Measurements from ENCODE around the gene ANKK1. TPM values are rescaled to one million over a fixed set of nuclear protein-coding genes. Genes with fewer than 3 reads are reported as not detected.

Gene ANKK1
- total RNA-seq, 1 donor from 2014 or later: not detected

DNA sequence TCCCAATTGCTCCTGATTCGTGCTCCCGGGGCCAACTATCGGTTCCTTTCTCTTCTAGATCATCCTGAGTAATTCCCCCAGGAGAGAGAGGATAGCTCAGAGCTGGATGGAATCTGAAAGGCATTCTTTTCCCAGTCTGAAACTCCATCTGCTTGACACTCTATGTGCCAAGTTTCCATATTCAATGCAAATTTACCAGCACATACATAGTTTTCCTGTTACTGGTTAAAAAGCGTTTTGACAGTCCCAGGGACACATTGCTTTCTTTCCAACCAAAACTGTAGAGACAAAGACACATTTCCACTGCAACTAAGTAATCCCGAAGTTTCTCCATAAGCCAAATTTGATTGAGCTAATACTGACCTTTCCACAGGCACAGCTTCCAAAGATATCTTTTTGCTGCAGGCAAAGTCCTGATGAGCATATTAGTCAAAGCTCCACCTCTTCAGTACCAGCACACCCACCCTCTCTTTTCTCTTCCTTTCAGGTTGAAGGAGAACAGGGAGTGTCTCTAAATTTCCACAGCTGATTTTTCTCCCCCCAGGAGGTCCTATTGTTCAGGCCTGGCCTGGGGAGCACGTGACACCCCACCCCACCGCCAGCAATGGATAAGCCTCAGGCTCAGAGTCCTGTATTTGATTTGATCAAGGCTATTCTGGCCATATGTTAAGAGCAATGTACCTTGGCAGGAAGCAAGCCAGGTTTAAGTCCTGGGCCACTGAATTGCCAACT, 9.7 kb upstream of the ANKK1 start:
- intact Hi-C loops (cut with micrococcal nuclease): no loop called here

DNA sequence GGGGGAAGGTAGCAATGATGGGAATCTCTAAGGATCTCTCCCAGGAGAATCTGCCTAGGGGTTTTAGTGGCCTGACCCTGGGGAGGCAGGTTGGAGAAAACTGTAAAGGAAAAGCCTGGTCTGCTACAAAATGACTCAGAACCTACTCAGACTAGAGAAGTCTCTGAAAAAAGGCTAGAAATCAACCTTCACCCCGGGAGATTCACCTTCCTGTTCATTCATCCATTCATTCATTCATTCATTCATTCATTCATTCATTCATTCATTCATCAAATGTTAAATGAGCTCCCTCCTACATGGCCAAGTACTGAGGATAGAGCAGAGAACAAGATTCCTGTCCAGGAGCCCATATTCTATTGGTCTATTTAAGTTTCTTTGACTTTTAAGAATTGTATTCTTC, 8.9 kb upstream of the ANKK1 start:
- intact Hi-C loops (cut with micrococcal nuclease): no loop called here

DNA sequence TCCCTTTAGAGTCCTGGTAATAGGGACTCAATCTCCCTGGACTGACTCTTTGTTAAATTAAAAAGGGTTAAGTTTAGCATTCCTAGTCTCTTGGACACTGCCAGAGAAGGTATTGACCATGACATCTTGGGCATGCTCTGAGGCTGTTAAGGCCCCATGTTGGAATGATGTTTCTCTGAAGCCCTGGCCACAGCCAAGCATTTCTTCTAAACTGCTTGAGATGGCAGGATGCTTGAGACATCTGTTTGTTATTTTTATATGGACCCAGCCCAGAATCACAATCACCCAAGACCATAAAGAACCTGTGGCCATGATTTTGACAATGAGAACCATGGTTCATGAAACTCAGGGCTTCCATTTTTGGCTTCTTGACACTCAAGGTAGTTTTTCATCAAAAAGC, 5.5 kb upstream of the ANKK1 start:
- intact Hi-C loops (cut with micrococcal nuclease): no loop called here

DNA sequence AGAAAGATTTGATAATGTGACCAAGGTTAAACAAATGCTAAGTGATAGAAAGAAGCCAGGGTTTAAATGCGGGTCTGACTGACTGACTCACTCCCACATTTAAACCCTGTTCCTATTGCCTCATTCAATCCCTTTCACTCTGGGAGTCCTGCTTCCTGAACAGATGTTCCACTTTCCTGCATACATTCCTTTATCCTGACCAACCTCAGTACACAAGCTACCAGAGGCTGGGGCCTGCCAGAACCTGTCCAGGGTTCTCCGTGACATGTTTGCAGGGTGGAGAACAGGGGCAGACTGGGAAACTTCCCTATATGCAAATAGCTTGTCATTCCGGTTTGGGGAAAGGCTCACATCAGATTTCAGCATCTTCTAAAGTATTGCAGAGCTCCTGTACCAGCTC, 3.0 kb upstream of the ANKK1 start:
- intact Hi-C loops (cut with micrococcal nuclease): no loop called here

DNA sequence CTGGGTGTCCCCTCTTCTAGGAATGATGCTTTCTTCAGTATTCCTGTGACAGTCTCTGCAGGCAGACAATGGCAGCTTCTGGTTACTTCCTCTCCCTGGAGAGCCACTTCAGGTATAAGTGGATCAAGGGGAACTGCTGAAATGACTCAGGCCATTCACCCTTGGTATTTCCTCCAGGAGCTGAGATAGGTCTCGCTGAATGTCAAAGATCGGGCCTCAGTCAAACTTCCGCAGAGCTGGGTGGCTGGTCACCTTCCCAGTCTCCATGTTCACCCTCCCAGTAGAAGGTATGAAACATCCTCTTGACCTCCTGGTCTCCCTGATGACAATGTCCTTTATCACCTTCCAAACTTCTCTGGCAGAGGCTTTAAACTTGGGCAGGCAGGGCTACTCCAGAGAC, 1.8 kb upstream of the ANKK1 start:
- intact Hi-C loops (cut with micrococcal nuclease): no loop called here

DNA sequence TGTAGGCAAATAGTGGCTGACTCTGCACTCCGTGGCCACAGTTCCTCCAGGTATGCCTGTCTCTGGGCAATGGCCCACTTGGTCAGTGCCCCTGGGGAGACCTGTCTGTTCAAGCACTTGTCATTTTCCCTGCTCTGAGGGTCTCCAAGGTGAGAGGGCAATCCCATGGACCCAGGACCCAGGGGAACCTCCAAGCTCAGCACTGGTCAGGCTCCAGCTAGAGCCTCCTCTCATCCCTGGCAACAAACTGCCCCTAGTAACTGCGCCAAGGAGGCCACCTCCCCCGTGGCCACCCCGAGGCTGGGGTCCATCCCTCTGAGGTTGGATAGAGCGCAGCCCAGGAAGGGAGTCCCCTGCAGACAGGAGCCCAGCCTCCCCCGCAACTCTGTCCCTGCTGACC, 713 bp upstream of the ANKK1 start:
- intact Hi-C loops (cut with micrococcal nuclease): no loop called here

DNA sequence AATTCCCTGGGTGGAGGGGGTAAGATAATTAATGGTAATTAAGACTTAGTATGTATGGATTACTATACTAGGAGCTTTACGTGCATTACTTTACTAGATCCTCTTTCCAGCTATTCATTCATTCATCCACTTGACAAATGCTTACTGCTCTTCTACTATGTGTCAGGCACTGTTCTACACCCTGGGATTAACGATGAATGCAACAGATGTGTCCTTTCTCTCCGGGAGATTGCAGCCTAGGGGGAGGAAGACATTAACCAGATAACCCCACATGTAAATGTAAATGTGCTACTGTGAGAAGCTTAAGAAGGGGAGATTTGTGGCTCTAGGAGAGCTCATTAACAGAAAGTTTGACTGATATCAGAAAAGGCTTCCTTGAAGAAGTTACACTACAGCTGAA, 1.7 kb downstream of the ANKK1 start:
- intact Hi-C loops (cut with micrococcal nuclease): no loop called here

DNA sequence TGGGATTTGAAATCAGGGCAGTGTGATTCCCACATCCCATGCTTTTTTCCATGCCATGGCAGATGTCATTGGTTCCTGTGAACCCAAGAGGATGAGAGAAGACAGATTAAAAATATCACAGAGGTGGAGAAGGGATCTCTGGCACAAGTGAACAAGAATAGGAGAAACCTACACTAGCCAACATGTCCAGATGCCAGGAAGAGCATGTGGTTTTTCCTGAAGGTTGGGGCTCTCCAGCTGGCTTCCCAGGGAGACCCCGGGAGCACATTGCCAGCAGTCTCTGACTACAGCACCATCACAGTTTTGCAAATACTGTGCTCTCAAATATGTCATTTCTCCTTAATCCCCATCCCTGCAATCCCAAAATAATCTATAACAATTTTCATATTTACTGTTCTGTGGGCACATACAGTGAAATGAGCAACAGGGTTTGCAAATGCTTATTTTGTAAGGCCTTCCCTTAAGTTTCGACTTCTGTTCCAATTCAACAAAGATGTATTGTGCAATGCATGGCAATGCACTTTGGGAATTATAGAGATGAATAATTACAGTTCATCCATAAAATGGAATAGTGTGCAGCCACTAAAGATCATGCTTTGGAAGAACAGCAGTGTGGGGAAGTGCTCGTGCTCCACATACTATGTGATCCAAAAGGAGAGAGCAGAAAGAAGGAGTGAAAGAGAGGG, 4.8 kb downstream of the ANKK1 start:
- intact Hi-C loops (cut with micrococcal nuclease): no loop called here

DNA sequence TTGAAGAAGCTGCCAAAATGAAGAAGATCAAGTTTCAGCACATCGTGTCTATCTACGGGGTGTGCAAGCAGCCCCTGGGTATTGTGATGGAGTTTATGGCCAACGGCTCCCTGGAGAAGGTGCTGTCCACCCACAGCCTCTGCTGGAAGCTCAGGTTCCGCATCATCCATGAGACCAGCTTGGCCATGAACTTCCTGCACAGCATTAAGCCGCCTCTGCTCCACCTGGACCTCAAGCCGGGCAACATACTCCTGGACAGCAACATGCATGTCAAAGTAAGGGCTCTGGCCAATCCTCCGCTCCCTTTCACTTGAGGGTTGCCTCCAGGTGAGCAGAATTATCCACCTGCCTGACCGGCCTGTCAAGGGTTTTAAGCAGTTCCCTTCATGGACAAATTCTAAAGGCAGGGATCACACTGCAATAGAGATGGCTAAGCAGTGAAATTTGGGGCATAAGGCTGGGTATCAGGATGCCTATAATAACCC, 6.0 kb downstream of the ANKK1 start:
- intact Hi-C loops (cut with micrococcal nuclease): no loop called here

DNA sequence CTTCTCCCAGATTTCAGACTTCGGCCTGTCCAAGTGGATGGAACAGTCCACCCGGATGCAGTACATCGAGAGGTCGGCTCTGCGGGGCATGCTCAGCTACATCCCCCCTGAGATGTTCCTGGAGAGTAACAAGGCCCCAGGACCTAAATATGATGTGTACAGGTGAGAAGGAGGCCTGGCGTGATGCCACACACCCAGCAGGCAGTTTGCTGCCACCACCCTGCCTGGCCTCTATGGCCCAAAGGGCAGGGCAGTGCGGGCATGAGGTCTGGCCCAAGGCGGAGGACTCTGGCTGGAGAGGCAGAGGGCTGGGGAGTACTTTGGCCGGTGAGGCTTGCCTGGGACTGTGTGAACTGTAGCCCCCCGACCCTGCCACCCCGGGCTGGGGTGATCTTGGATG, 7.3 kb downstream of the ANKK1 start:
- intact Hi-C loops (cut with micrococcal nuclease): no loop called here

DNA sequence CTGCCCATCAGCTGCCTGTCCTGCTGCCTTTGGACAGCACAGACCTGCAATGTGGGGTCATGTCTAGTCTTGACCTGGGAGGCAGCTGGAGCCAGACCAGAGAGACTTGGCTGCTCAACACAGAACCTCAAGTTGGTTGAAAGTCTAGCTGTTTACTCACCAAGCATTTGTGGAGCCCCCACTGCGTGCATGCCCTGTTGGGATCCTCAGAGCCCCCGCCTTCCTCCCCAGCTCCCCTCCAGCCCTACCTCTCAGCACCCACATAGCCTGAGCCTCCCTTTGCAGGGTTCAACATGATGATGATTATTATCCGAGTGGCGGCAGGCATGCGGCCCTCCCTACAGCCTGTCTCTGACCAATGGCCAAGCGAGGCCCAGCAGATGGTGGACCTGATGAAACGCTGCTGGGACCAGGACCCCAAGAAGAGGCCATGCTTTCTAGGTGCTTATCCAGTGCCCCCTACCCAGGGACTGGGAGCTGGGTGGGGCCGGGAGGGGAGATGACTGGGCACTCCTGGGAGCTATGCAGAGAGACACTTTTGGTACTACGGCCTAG, 8.3 kb downstream of the ANKK1 start:
- intact Hi-C loops (cut with micrococcal nuclease): no loop called here

DNA sequence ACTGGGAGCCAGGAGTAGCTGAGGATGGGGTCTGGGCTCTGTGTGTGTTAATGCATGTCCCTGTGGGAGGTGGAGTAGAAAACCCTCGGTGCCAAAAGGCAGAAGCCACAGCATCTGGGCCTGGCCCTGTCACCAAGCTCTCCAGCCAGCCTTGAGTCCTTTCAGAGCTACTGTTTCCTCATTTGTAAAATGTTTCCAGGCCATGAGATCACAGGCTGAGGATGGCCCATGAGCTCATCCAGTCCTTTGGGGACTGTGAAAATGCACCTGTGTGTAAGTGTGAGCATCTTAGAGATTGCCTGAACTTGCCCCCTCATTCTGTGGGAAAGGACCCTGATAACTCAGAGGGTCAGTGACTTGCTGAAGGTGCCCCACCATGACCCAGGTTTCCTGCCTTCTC, 9.1 kb downstream of the ANKK1 start:
- intact Hi-C loops (cut with micrococcal nuclease): no loop called here

DNA sequence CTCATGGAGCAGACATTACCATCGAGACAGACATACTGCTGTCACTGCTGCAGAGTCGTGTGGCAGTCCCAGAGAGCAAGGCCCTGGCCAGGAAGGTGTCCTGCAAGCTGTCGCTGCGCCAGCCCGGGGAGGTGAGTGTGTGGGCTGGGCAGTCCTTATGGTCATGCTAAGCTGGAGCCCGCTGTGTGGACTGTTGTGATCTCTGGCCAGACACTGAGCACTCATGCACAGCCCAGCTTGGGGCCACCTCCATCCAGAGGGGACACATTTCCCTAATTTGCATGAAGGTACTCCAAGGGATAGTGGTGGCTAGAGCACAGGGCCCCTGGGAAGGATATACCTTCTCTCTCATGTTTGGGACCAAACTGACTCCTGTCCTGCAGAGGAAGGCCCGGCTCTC, 9.6 kb downstream of the ANKK1 start:
- intact Hi-C loops (cut with micrococcal nuclease): no loop called here

DNA sequence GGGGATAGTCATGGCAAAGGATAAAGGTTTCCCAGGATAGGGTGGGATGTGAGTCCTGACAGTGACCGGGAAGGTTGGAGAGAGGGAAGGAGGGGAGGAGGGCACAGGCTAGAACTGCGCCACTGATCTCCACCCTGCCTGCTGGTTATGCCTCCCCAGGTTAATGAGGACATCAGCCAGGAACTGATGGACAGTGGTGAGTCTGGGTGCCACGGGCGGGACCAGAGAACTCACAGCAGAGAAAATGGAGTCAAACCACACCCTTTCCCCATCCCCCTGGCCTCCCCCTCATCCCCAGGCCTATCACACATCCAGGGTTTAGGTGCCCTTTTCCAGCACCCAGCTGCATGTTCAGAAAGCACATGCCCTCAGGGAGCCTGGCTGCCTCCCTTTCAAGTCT, 10.2 kb downstream of the ANKK1 start:
- intact Hi-C loops (cut with micrococcal nuclease): no loop called here

DNA sequence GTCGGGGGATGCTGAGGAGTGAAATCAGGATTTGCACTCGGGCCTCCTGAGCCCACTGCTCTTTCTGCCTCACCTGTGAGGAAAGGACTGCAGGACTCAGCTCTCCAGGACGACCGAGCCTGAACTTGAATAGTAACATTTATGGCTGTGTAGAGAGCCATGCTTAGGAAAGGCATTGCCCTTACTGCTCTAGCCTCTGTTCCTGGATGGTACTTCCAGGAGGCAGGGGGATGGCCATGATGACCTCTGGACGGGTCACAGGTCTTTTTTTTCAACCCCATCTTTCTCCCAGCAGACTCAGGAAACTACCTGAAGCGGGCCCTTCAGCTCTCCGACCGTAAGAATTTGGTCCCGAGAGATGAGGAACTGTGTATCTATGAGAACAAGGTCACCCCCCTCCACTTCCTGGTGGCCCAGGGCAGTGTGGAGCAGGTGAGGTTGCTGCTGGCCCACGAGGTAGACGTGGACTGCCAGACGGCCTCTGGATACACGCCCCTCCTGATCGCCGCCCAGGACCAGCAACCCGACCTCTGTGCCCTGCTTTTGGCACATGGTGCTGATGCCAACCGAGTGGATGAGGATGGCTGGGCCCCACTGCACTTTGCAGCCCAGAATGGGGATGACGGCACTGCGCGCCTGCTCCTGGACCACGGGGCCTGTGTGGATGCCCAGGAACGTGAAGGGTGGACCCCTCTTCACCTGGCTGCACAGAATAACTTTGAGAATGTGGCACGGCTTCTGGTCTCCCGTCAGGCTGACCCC, 11.3 kb downstream of the ANKK1 start:
- intact Hi-C loops (cut with micrococcal nuclease): no loop called here

DNA sequence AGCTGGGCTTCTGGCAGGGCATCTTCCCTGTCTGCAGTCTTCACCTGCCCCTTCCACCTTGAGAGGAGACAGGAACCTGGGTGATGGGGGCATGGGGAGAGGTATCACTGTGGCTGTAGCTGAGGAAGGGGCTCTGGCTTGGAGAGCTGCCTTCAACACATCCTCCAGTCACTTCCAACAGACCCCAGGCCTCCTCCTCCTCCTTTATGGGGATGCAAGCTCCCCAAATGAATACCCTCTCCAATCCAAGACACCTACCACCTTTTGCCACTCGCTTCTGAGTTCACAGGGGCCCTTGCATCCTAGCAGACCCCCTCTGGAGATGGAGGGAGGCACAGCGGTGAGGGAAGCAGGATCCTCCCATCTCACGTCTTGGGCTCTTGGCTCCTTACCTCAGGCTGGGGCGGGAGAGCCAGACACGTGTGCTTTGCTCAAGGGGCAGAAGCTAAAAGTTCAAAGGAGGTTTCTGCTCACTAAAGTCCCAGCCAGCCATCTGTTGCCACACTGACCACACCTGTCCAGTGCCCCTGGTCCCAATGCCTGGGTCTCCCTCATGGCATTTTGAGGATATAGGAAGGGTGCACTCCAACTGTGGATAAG, 13.2 kb downstream of the ANKK1 start:
- intact Hi-C loops (cut with micrococcal nuclease): no loop called here

DNA sequence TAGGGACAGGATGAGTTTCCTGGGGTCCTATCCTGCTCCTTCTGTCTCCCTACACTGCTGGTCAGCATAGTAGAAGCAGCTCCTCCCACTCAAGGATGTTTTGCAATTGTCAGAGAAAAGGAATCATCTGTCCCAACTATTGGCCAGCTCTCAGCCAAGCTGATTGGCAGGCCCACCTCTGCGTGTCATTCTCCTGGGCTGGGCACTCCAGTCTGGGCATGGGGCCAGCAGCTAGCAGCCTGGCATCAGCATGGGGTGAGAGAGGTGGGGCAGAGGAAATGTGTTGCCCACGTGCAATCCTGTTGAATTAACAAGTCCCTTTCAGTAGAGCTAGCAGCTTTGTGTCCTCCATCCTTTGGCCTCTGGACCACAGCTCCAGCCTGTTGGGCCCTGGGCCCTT, 14.1 kb downstream of the ANKK1 start:
- intact Hi-C loops (cut with micrococcal nuclease): no loop called here

DNA sequence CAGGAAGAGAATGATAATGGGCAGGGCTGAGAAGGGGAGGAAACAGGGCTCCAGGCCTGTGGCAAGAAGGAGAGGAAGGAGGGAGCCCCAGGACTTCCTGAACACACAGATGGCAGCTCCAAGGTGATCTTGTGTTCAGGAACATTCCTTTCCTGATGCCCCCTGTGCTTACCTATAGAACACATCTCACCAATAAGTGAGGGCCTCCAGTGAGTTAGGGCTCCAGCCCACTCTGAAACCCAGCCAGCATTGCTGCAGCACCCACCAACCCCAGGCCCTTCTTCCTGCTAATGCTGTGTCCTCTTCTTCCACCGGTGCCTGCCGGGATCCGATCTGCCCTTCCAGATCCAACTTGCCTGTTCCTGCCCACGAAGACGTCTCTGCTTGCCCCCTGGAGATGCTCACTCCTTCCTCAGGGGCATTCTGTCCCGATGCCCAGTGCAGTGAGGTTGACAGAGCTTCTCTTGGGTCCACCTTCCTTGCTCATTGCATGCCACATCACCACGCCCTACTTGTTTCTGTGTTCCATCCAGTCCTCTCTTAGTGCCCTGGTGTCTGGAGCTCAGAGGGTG, 17.4 kb downstream of the ANKK1 start:
- intact Hi-C loops (cut with micrococcal nuclease): no loop called here

DNA sequence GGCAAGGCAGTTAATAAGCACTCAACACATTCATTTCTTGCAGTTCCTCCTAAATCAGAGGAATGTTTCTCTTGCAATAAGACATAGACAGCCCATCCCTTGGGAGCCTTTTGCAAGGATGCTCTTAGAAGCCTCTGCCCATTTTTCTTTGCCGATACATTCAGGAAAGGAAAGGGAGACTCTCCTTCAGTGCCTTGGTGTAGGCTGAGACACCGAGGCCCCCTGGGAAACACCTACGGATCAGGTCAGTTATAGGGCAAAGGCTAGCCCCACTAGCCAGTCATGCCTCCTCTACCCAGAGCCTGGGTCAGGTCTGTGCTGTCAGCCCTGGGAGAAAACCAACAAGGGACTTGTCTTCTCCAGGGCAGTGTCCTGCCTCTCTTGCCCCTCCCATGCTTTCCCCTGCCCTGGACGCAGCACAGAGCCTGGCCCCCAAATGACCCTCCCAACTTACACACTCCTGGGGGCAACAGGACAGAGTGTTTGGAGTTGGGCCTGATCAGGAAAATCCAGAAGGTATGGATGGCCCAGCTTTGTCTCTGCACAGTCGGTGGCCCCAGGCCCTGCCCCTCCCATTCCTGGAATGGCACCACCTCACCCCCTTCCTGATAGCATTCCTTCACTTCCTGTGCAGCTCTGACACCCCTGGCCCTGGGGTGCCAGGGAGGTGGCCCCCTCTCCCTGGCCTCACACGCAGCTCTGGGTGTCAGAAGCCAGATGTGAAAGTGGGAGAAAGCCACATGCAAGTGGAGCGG, 18.3 kb downstream of the ANKK1 start:
- intact Hi-C loops (cut with micrococcal nuclease): no loop called here

DNA sequence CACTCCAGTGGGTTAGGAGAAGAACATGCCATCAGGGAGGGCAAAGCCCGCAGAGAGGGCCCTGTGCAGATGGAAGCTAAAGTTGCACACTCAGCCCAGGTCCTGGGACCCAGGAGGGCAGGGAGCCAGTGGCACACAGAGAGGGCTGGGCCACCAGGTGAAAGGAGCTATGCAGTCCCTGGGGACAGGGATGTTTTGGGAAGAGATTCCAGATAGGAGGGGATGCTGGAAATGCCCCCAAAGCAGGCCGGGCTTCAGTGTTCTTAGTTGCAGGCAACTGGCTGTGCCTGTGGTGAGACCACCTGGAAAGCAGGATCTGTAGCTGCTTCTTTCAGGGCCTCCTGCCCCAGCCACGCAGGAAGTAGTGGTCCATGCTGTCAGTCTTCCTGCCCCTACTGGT, 19.6 kb downstream of the ANKK1 start:
- intact Hi-C loops (cut with micrococcal nuclease): no loop called here

DNA sequence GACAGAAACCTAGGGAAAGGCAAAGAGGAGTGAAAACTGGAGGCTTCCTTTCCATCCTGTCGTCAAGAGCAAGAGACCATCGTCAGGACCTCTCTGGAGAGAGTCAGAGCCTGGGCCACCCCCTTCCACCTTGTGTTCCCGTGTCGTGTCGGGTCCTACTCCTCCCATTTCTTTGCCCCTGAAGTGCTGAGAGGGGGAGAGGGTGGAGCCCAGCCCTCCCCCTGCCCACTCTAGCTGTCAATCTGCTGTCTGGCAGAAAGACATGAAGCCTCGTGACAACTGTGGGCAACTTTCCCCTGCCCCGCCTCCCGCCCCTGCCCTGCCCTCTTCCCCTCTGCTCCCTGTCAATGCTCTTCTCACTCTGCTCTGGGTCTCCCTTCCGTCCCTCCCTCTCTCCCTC, 20.6 kb downstream of the ANKK1 start:
- intact Hi-C loops (cut with micrococcal nuclease): no loop called here
